NCI-H526 treated with DMSO at 0.1 percent for 48 hours (cell line): Measurements from ENCODE around the gene S100A10.

ENCODE experiments used
- DNase-seq: peaks from one replicate; lab custom pipeline; 2025; lab: John Stamatoyannopoulos, UW

S100A10 gene

GRCh38 chr1:152013664-152014237 lies 20.1 kb upstream of the S100A10 start:
- peak; percentile 25 for DNase-seq

GRCh38 chr1:152009691-152010090 lies 16.0 kb upstream of the S100A10 start:
- DNase-seq: no peak

- DNase-seq: no peak
Measured at GRCh38 chr1:152007047-152007446, 13.4 kb upstream of the S100A10 start.

GRCh38 chr1:152005360-152005912 lies 11.8 kb upstream of the S100A10 start:
- no peak for DNase-seq

- DNase-seq: no peak
Measured at GRCh38 chr1:152003846-152004442, 10.3 kb upstream of the S100A10 start.

- no peak for DNase-seq
Measured at GRCh38 chr1:152002960-152003359, 9.3 kb upstream of the S100A10 start.

- DNase-seq: peak; percentile 59
Measured at GRCh38 chr1:152001631-152002584, 8.2 kb upstream of the S100A10 start.

GRCh38 chr1:152000964-152001630 lies 7.4 kb upstream of the S100A10 start:
- DNase-seq: no peak

- no peak for DNase-seq
Measured at GRCh38 chr1:151998611-151999362, 5.1 kb upstream of the S100A10 start.

- no peak for DNase-seq
Measured at GRCh38 chr1:151997284-151997570, 3.6 kb upstream of the S100A10 start.

GRCh38 chr1:151995774-151996173 lies 2.1 kb upstream of the S100A10 start:
- DNase-seq: peak; percentile 51

- no peak for DNase-seq
Measured at GRCh38 chr1:151994956-151995355, 1.3 kb upstream of the S100A10 start.

- no peak for DNase-seq
Measured at GRCh38 chr1:151993084-151993733, 450 bp downstream of the S100A10 start.

- DNase-seq: no peak
Measured at GRCh38 chr1:151992303-151993083, 1.2 kb downstream of the S100A10 start.

GRCh38 chr1:151991663-151992302 lies 1.9 kb downstream of the S100A10 start:
- no peak for DNase-seq

GRCh38 chr1:151990856-151991198 lies 2.8 kb downstream of the S100A10 start:
- no peak for DNase-seq

GRCh38 chr1:151990058-151990855 lies 3.4 kb downstream of the S100A10 start:
- no peak for DNase-seq

- no peak for DNase-seq
Measured at GRCh38 chr1:151989211-151989862, 4.3 kb downstream of the S100A10 start.
